Glutamatergic neuron (in vitro differentiated cells): Measurements from ENCODE around the gene SPTBN2. TPM values are rescaled to one million over a fixed set of nuclear protein-coding genes. Genes with fewer than 3 reads are reported as not detected.

Source experiments
- DNase-seq: peaks from one replicate; pipeline ENCODE4 v3.0.0; 2022
- H3K27ac Mint-ChIP-seq: one replicate; pipeline ENCODE4 v1.8.0; 2020; ENCODE audit warnings: mild to moderate bottlenecking, mixed read lengths, inconsistent platforms; ENCODE audit not compliant: unreplicated experiment
- H3K27me3 Mint-ChIP-seq: one replicate; pipeline ENCODE4 v1.8.0; 2020; ENCODE audit warnings: mild to moderate bottlenecking, moderate library complexity, mixed read lengths, inconsistent platforms; ENCODE audit not compliant: unreplicated experiment
- H3K36me3 Mint-ChIP-seq: one replicate; pipeline ENCODE4 v1.8.0; 2020; ENCODE audit warnings: mild to moderate bottlenecking, mixed read lengths, inconsistent platforms; ENCODE audit not compliant: unreplicated experiment
- H3K4me1 Mint-ChIP-seq: one replicate; pipeline ENCODE4 v1.8.0; 2020; ENCODE audit warnings: mild to moderate bottlenecking, low read depth, mixed read lengths, inconsistent platforms; ENCODE audit not compliant: unreplicated experiment
- H3K4me3 Mint-ChIP-seq: one replicate; pipeline ENCODE4 v1.8.0; 2020; ENCODE audit warnings: mild to moderate bottlenecking, mixed read lengths, inconsistent platforms; ENCODE audit not compliant: unreplicated experiment
- H3K9me3 Mint-ChIP-seq: one replicate; pipeline ENCODE4 v1.8.0; 2020; ENCODE audit warnings: mild to moderate bottlenecking, moderate library complexity, mixed read lengths, inconsistent platforms; ENCODE audit not compliant: unreplicated experiment
- total RNA-seq: library from RNA; stranded (reverse); fragmentation: NEBNext Ultra II Directional; extraction: Animal tissue kit (Norgen Biotek cat#: 25700); gene quantifications from one replicate; pipeline ENCODE4 v1.2.1, GENCODE V29; 2021; ENCODE audit not compliant: unreplicated experiment
- TF ChIP-seq, protein P1 (sequence below): fragments of 200-600 bp; sonication (generic); IDR thresholded peaks from one replicate; pipeline ENCODE4 v1.5.0; 2021; ENCODE audit not compliant: partially characterized antibody, unreplicated experiment

The SPTBN2 gene
- total RNA-seq, 1 donor from 2014 or later = 371 TPM

DNA sequence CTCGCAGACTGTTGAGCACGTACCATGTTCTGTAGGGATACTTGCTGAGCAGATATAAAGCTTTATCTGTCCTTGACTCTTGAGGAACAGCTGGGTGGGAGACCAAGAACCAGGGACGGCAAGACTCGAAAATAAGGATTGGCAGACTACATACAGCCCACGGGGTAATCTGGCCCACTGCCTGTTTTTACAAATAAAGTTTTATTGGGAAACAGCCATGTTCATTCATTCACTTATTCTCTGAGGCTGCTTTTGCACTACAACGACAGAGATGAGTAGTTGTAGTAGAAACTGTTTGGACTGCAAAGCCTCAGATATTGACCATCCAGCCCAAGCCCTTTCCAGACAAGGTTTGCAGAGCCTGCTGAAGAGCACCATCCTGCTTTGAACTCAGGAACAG lies 31.0 kb downstream of the SPTBN2 start:
- Mint-ChIP-seq H3K9me3 (peaks cover 18% of the 10 kb centered on the region), H3K4me1 (no peaks in the 10 kb centered on the region), H3K36me3 (no peaks in the 10 kb centered on the region), H3K4me3 (no peak overlapping the region), H3K27me3 (peaks cover 10% of the 10 kb centered on the region), H3K27ac (peak overlapping the region; percentile 24)
- TF ChIP-seq, protein P1, sequence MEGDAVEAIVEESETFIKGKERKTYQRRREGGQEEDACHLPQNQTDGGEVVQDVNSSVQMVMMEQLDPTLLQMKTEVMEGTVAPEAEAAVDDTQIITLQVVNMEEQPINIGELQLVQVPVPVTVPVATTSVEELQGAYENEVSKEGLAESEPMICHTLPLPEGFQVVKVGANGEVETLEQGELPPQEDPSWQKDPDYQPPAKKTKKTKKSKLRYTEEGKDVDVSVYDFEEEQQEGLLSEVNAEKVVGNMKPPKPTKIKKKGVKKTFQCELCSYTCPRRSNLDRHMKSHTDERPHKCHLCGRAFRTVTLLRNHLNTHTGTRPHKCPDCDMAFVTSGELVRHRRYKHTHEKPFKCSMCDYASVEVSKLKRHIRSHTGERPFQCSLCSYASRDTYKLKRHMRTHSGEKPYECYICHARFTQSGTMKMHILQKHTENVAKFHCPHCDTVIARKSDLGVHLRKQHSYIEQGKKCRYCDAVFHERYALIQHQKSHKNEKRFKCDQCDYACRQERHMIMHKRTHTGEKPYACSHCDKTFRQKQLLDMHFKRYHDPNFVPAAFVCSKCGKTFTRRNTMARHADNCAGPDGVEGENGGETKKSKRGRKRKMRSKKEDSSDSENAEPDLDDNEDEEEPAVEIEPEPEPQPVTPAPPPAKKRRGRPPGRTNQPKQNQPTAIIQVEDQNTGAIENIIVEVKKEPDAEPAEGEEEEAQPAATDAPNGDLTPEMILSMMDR = no peak
- DNase-seq = no peak

DNA sequence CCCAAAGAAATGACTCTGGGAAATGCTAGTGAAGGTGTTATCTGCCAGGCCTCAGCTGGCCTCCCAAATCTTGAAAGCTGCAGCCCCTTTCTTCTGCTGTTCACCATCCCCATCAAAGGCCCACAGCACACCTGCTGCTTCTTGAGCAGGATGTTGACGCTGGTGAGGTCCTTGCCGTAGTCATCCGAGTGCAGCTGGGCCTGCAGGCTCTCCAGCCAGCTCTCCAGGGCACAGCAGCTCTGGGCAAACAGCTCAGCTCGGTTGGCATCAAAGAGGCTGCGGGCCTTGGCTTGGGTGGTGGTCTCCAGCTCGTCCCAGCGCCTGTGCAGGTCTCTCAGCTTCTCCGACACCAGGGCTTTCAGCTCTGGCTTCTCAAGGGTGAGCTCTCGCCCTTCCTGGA lies 32.9 kb downstream of the SPTBN2 start:
- Mint-ChIP-seq H3K27ac (no peak overlapping the region), H3K4me3 (no peak overlapping the region), H3K36me3 (no peaks in the 10 kb centered on the region), H3K27me3 (peaks cover 13% of the 10 kb centered on the region), H3K9me3 (peaks cover 17% of the 10 kb centered on the region), H3K4me1 (no peaks in the 10 kb centered on the region)
- TF ChIP-seq, protein P1 = no peak
- no peak for DNase-seq

DNA sequence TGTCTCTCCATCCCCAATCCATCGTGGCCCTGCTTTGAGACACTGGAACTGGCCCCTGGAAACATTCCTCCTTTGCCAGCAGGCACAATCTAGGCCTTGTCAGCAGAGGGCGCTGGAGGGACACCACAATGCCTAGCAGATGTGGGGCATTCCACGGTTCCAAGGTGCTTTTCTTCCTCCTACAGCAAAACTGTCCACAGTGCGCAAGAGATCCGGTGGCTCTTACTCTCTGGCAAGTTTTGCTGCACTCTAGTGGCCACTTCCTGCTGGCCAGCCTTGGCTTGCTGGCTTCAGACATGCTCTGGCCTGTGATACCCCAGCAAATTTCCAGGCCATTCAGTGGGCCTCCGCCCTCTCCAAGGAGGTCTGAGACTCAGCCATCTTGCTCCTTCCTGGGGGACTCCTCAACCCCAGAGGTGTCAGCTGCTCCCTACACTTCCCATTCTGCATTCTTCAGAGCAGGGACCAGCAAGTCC lies 34.2 kb downstream of the SPTBN2 start:
- Mint-ChIP-seq H3K27ac (peak overlapping the region; percentile 64), H3K4me3 (no peak overlapping the region), H3K36me3 (no peaks in the 10 kb centered on the region), H3K4me1 (no peaks in the 10 kb centered on the region), H3K9me3 (peaks cover 15% of the 10 kb centered on the region), H3K27me3 (peaks cover 11% of the 10 kb centered on the region)
- TF ChIP-seq, protein P1 = peak; percentile 88
- DNase-seq = peak; percentile 90

DNA sequence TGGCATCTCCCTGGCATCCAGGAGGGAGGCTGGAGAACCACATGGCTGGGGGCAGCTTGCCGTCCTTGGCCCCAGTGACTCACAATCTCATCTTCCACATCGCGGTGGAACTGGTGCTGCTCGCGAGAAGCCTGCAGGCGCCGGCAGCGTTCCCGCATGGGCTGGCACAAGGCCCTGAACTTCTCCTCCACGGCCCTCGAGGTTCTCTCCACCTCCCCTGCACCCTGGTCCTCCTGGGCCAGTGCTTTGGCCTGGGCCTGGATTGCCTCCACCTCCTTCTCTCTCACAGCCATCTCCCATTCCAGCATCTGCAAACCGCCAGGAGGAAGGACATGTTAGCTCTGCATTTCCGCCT lies 35.0 kb downstream of the SPTBN2 start:
- Mint-ChIP-seq H3K36me3 (no peaks in the 10 kb centered on the region), H3K27ac (no peak overlapping the region), H3K27me3 (peaks cover 10% of the 10 kb centered on the region), H3K4me1 (no peaks in the 10 kb centered on the region), H3K4me3 (no peak overlapping the region), H3K9me3 (peaks cover 13% of the 10 kb centered on the region)
- TF ChIP-seq, protein P1 = no peak
- no peak for DNase-seq

DNA sequence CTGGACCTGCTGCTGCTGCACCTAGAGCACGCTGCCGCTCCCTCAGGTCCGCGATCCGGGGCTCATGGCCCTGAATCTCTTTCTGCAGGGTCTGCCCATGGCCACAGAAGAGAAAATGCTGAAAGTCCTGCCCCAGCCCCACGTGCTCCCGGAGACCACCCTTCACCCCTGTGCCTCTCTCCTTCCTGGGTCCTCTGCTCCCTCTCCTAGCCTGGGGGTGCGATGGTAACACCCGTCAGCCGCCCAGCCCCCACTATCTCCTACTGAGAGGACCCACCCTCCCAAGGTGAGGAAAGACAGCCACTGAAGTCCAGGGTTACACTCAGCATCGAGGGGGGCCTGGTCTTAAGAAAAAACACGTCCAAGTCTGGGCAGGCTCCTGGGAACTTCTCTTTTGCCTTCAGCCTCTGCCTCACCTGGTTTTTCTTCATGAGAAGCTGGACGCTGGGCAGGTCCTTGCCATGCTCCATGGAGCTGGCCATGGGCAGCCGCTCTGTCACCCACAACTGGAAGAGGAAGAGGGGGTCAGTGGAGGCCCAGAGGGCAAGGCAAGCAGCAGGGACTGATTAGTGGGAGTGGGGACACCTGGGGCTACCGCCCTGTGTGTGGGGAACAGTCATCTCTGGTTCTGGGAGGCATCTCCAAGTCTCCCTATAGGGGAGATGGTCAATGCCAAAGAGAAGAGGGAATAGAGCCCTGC lies 35.5 kb downstream of the SPTBN2 start:
- peaks cover 10% of the 10 kb centered on the region for H3K27me3 Mint-ChIP-seq
- no peak overlapping the region for H3K27ac Mint-ChIP-seq
- H3K9me3 Mint-ChIP-seq = peaks cover 12% of the 10 kb centered on the region
- peak overlapping the region; percentile 46 for H3K4me3 Mint-ChIP-seq
- TF ChIP-seq, protein P1 = no peak
- DNase-seq = no peak
- no peaks in the 10 kb centered on the region for H3K4me1 Mint-ChIP-seq
- H3K36me3 Mint-ChIP-seq = no peaks in the 10 kb centered on the region
